ENCODE results near the gene ATP2A2. TPM values are rescaled to one million over a fixed set of nuclear protein-coding genes. Genes with fewer than 3 reads are reported as not detected.
A peak's percentile ranks its signal among the peaks of the same experiment; 100 is the strongest.
"Not testable (repeated sequence)": the region's sequence is repeated elsewhere in the genome, so short reads cannot be mapped to it uniquely, and the experiment has no call there.

Gene ATP2A2
- total RNA-seq, 1 experiment from 2014 or later, result 437 TPM

DNA sequence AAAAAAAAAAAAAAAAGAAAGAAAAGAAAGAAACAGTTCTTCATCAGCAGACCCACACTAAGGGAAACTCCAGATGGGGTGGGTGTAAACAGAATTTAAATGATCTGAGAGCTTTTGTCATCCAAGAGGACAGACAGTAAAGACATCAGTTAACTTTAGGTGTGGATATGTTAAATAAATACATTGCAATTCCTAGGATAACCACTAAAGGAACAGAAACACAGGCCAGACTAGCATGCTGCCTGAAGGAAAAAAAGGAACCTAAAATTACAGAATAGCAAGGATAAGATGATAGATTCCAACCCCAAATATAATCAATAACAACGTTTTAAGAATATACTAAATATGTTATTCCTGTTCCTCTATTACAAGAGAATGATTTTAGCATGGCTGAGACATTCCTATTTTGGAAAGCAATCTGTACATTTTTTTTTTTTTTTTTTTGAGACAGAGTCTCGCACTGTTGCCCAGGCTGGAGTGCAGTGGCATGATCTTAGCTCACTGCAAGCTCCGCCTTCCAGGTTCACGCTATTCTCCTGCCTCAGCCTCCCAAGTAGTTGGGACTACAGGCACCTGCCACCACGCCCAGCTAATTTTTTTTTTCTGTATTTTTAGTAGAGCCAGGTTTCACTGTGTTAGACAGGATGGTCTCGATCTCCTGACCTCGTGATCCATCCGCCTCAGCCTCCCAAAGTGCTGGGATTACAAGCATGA lies 77.5 kb downstream of the ATP2A2 start:
- H3K27me3 Mint-ChIP-seq (ENCODE audit: unreplicated experiment); H3K4me3 Mint-ChIP-seq (ENCODE audit: low read depth, unreplicated experiment); DNase-seq; H3K9me3 Mint-ChIP-seq (ENCODE audit: low read depth, unreplicated experiment); H3K4me1 Mint-ChIP-seq (ENCODE audit: low read depth, unreplicated experiment); H3K27ac Mint-ChIP-seq (ENCODE audit: unreplicated experiment); BruUV-seq (replicated peaks); intact Hi-C loops (cut with micrococcal nuclease; ENCODE audit: unreplicated experiment): not testable (repeated sequence)
- H3K36me3 Mint-ChIP-seq (ENCODE audit: insufficient read depth, unreplicated experiment), result peaks cover 33% of the 10 kb centered on the region
- TF ChIP-seq, protein P1, sequence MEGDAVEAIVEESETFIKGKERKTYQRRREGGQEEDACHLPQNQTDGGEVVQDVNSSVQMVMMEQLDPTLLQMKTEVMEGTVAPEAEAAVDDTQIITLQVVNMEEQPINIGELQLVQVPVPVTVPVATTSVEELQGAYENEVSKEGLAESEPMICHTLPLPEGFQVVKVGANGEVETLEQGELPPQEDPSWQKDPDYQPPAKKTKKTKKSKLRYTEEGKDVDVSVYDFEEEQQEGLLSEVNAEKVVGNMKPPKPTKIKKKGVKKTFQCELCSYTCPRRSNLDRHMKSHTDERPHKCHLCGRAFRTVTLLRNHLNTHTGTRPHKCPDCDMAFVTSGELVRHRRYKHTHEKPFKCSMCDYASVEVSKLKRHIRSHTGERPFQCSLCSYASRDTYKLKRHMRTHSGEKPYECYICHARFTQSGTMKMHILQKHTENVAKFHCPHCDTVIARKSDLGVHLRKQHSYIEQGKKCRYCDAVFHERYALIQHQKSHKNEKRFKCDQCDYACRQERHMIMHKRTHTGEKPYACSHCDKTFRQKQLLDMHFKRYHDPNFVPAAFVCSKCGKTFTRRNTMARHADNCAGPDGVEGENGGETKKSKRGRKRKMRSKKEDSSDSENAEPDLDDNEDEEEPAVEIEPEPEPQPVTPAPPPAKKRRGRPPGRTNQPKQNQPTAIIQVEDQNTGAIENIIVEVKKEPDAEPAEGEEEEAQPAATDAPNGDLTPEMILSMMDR (IDR thresholded peaks at IDR 0.05; ENCODE audit: unreplicated experiment), result peak; percentile 18
- CTCF ChIA-PET, result interaction anchor here (0.6 to 0.7 kb wide), 3 partner anchors 73 to 131 kb away, joined by 3 read pairs; partner anchors contain the start of gene GPN3

DNA sequence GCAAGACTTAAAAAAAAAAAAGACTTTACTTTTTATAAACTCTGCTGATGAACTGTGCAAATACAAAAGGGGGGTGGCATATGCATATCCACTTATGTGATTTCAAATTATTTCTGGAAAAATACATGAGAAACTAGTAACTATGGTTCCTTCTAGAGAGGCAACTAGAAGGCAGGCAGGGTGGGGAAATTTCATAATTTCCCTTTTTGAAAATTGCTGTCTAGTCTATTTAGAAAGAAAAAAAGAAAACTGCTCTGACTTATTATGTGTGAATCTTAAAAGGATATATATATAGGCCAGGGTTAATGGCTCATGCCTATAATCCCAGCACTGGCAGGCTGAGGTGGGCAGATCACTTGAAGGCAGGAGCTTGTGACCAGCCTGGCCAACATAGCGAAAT lies 80.2 kb downstream of the ATP2A2 start:
- DNase-seq, result no peak
- Mint-ChIP-seq H3K4me1 (ENCODE audit: low read depth, unreplicated experiment) (no peaks in the 10 kb centered on the region), H3K36me3 (ENCODE audit: insufficient read depth, unreplicated experiment) (peaks cover 10% of the 10 kb centered on the region), H3K9me3 (ENCODE audit: low read depth, unreplicated experiment) (no peaks in the 10 kb centered on the region), H3K27me3 (ENCODE audit: unreplicated experiment) (no peaks in the 10 kb centered on the region), H3K27ac (ENCODE audit: unreplicated experiment) (no peak overlapping the region), H3K4me3 (ENCODE audit: low read depth, unreplicated experiment) (no peak overlapping the region)
- intact Hi-C loops (cut with micrococcal nuclease; ENCODE audit: unreplicated experiment), result no loop called here
- TF ChIP-seq, protein P1 (IDR thresholded peaks at IDR 0.05; ENCODE audit: unreplicated experiment), result no peak
- CTCF ChIA-PET, result no interaction called here
- no TSS peak for BruUV-seq (replicated peaks)

DNA sequence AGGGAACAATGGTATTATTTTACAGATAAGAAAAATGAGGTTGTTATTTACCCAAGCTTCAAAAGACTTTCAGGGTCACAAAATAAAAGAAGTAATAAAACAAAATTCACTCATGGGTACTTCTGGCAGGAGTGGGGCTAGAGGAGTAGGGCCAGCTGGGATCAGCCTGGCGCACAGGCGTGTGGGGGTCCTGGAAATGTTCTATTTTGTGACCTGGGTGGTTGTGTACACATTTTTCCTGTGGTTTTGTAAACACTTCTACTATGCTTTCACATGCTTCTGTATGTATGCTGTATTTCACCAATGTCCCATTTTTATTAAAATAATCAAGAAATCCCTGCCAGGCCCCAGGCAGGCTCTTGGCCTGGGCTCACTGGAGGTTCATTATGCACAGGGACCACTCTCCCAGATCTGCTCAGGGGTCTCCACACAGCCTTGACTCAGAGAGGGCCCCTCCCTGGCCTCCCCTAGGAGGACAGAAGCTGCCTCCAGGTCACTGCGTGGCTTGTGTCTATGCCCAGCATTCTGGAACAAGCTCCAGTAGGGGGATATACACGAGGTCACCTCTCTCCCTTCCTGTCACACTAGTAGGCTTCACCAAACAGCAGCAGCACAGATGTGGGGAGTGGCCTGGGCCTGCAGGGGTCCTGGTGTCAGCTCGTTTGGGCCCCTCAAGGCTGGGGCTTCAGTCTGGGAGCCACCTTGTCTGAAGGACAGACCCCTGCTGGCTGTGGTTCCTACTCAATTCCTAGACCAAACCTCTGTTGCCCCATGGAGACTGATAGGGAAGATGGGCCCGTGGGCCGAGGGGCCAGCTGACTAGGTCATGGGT lies 84.7 kb downstream of the ATP2A2 start:
- CTCF ChIA-PET, result interaction anchor here (0.6 kb wide), 1 partner anchor 23 kb away, joined by 4 read pairs; no protein-coding TSS in a partner anchor
- Mint-ChIP-seq H3K9me3 (ENCODE audit: low read depth, unreplicated experiment) (no peaks in the 10 kb centered on the region), H3K36me3 (ENCODE audit: insufficient read depth, unreplicated experiment) (peaks cover 21% of the 10 kb centered on the region), H3K27me3 (ENCODE audit: unreplicated experiment) (no peaks in the 10 kb centered on the region), H3K27ac (ENCODE audit: unreplicated experiment) (no peak overlapping the region), H3K4me3 (ENCODE audit: low read depth, unreplicated experiment) (no peak overlapping the region), H3K4me1 (ENCODE audit: low read depth, unreplicated experiment) (no peaks in the 10 kb centered on the region)
- no peak for DNase-seq
- no TSS peak for BruUV-seq (replicated peaks)
- TF ChIP-seq, protein P1 (IDR thresholded peaks at IDR 0.05; ENCODE audit: unreplicated experiment), result no peak
- intact Hi-C loops (cut with micrococcal nuclease; ENCODE audit: unreplicated experiment), result no loop called here

DNA sequence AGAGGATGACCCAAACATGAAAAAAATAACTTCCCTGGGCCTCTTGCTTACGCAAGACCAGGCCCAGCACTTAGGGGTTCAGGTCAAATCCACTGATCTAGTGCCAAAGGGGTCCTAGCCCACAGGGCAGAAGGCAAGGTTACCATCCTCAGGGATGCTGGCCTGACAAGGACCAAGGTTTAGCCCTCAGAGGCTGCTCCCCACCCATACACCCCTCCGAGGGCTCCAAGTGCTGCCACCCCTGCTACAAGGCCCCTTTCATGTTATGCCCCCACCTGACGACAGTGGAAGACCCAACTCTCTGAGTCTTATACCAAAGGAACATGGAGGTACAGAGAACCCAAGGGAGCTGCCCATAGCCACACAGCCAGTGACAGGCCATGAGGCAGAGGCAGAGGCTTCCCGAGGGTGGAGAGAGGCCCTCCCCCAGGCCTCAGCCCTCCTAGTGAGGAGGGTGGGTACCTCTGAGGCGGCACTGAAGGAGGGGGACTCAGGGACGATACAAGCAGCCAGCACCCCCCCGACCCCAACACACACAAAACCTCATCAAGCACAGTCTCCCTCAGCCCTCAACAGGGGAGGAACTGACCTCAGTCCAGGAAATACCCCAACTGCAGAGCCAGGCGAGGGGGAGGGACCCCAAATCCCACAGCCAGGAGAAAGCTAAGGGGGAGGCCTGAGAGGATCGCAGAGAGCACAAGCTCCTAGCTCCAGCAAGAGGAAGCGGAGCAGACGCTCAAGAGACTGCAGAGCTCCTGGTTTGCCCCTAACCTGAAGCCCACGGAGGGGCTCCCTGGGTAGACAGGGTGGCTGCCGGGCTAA lies 85.5 kb downstream of the ATP2A2 start:
- H3K27ac Mint-ChIP-seq (ENCODE audit: unreplicated experiment), result no peak overlapping the region
- CTCF ChIA-PET, result no interaction called here
- TF ChIP-seq, protein P1 (IDR thresholded peaks at IDR 0.05; ENCODE audit: unreplicated experiment), result no peak
- H3K4me3 Mint-ChIP-seq (ENCODE audit: low read depth, unreplicated experiment), result no peak overlapping the region
- no peaks in the 10 kb centered on the region for H3K9me3 Mint-ChIP-seq (ENCODE audit: low read depth, unreplicated experiment)
- H3K4me1 Mint-ChIP-seq (ENCODE audit: low read depth, unreplicated experiment), result no peaks in the 10 kb centered on the region
- H3K27me3 Mint-ChIP-seq (ENCODE audit: unreplicated experiment), result no peaks in the 10 kb centered on the region
- DNase-seq, result no peak
- BruUV-seq (replicated peaks), result no TSS peak
- intact Hi-C loops (cut with micrococcal nuclease; ENCODE audit: unreplicated experiment), result no loop called here
- peaks cover 24% of the 10 kb centered on the region for H3K36me3 Mint-ChIP-seq (ENCODE audit: insufficient read depth, unreplicated experiment)

All from Calu3 (cell line).